Astrocyte (in vitro differentiated cells and primary cell): Measurements from ENCODE around the gene RASD1. TPM values are rescaled to one million over a fixed set of nuclear protein-coding genes. Genes with fewer than 3 reads are reported as not detected.
A peak's percentile ranks its signal among the peaks of the same experiment; 100 is the strongest.
"Not testable (repeated sequence)": the region's sequence is repeated elsewhere in the genome, so short reads cannot be mapped to it uniquely, and the experiment has no call there.

Experiments
- DNase-seq: peaks from one replicate; pipeline ENCODE4 v3.0.0-alpha.2; 2010; ENCODE audit warnings: low read depth
- FAIRE-seq: peaks from 2 replicates; lab custom pipeline; 2011; peaks lifted over from hg19 to GRCh38; lab: Jason Lieb, UNC
- H2AFZ ChIP-seq: 2 replicates; pipeline ENCODE4 v1.6.0; 2012; ENCODE audit warnings: low read depth, low read length, inconsistent platforms
- H3K27ac ChIP-seq: 2 replicates; pipeline ENCODE4 v1.5.1; 2011; ENCODE audit warnings: low read depth, low read length, inconsistent platforms
- H3K27me3 ChIP-seq: 2 replicates; pipeline ENCODE4 v1.6.0; 2011; ENCODE audit warnings: low read length, inconsistent platforms; ENCODE audit not compliant: insufficient read depth
- H3K36me3 ChIP-seq: 2 replicates; pipeline ENCODE4 v1.5.1; 2011; ENCODE audit warnings: low read length, inconsistent platforms; ENCODE audit not compliant: insufficient read depth
- H3K4me1 ChIP-seq: 2 replicates; pipeline ENCODE4 v1.5.1; 2011; ENCODE audit warnings: low read length, inconsistent platforms; ENCODE audit not compliant: insufficient read depth
- H3K4me2 ChIP-seq: 2 replicates; pipeline ENCODE4 v1.6.0; 2012; ENCODE audit warnings: low read length, inconsistent platforms
- H3K4me3 ChIP-seq: 2 replicates; pipeline ENCODE4 v1.5.1; 2011; ENCODE audit warnings: low read depth, mild to moderate bottlenecking, low read length, inconsistent platforms; ENCODE audit not compliant: insufficient read depth
- H3K79me2 ChIP-seq: 2 replicates; pipeline ENCODE4 v1.6.0; 2012; ENCODE audit warnings: mild to moderate bottlenecking, low read length, inconsistent platforms; ENCODE audit not compliant: insufficient read depth
- H3K9ac ChIP-seq: 2 replicates; pipeline ENCODE4 v1.6.0; 2012; ENCODE audit warnings: mild to moderate bottlenecking, low read length, inconsistent platforms
- H3K9me3 ChIP-seq: 2 replicates; pipeline ENCODE4 v1.5.1; 2012; ENCODE audit warnings: low read depth, mild to moderate bottlenecking, low read length, inconsistent platforms; ENCODE audit not compliant: insufficient read depth
- H4K20me1 ChIP-seq: 2 replicates; pipeline ENCODE4 v1.6.0; 2012; ENCODE audit warnings: low read length, inconsistent platforms; ENCODE audit not compliant: insufficient read depth
- H3K27ac Mint-ChIP-seq: one replicate; pipeline ENCODE4 v1.8.0; 2021; ENCODE audit warnings: mild to moderate bottlenecking, mixed read lengths; ENCODE audit not compliant: unreplicated experiment
- H3K27me3 Mint-ChIP-seq: one replicate; pipeline ENCODE4 v1.8.0; 2021; ENCODE audit warnings: low read depth, mixed read lengths; ENCODE audit not compliant: unreplicated experiment
- H3K36me3 Mint-ChIP-seq: one replicate; pipeline ENCODE4 v1.8.0; 2021; ENCODE audit warnings: low read depth, mixed read lengths; ENCODE audit not compliant: unreplicated experiment
- H3K4me1 Mint-ChIP-seq: one replicate; pipeline ENCODE4 v1.8.0; 2021; ENCODE audit warnings: low read depth, mixed read lengths; ENCODE audit not compliant: unreplicated experiment
- H3K4me3 Mint-ChIP-seq: one replicate; pipeline ENCODE4 v1.8.0; 2021; ENCODE audit warnings: mild to moderate bottlenecking, moderate library complexity, mixed read lengths; ENCODE audit not compliant: unreplicated experiment
- H3K9me3 Mint-ChIP-seq: one replicate; pipeline ENCODE4 v1.8.0; 2021; ENCODE audit warnings: mild to moderate bottlenecking, mixed read lengths; ENCODE audit not compliant: unreplicated experiment
- CTCF ChIP-seq: IDR thresholded peaks from 2 replicates; pipeline ENCODE4 v1.5.1; 2011; ENCODE audit warnings: low read depth, mild to moderate bottlenecking, inconsistent platforms, low read length, moderate library complexity; ENCODE audit not compliant: insufficient read depth
- EZH2 ChIP-seq: IDR thresholded peaks from 2 replicates; pipeline ENCODE4 v1.6.1; 2012; ENCODE audit warnings: mild to moderate bottlenecking, low read length, inconsistent platforms; ENCODE audit not compliant: insufficient read depth
- total RNA-seq: library from RNA; stranded (reverse); gene quantifications from 2 replicates; pipeline ENCODE4 v1.2.1, GENCODE V29; 2021

Gene RASD1
- total RNA-seq, 1 donor from 2014 or later: 0.77 TPM

DNA sequence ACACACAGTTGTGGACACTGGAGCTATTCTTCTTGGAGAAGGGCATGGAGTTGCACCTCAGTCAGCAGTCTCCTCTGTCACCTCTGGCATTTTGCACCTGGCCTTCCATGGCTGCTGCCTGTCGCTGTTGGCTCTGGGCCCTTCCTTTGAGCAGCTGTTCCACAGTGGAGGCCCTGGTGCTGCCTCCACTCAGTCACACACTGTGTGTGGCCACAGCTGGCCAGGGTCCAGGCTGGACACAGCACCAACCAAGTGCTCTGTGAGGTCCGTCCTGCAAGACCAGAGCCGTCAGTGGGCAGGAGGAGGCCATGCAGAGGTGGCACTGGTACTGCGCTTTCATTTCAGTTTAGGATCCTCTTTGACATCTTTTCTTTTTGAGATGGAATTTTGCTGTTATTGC is 41.0 kb downstream of the RASD1 start:
- H3K36me3 Mint-ChIP-seq: peaks cover 2% of the 10 kb centered on the region
- H3K27ac Mint-ChIP-seq: no peak overlapping the region
- no peaks in the 10 kb centered on the region for H3K4me1 Mint-ChIP-seq
- no peak overlapping the region for H3K9ac ChIP-seq
- no peak for FAIRE-seq
- TF ChIP-seq EZH2: no peak
- no peak for TF ChIP-seq CTCF
- no peak overlapping the region for H3K27ac ChIP-seq
- peaks cover 55% of the 10 kb centered on the region for H3K27me3 Mint-ChIP-seq
- H3K27me3 ChIP-seq: peaks cover 22% of the 10 kb centered on the region
- no peak overlapping the region for H2AFZ ChIP-seq
- peaks cover 3% of the 10 kb centered on the region for H3K9me3 Mint-ChIP-seq
- H3K4me3 ChIP-seq: no peak overlapping the region
- no peak overlapping the region for H3K4me2 ChIP-seq
- peaks cover 6% of the 10 kb centered on the region for H3K9me3 ChIP-seq
- H3K36me3 ChIP-seq: no peaks in the 10 kb centered on the region
- no peaks in the 10 kb centered on the region for H3K79me2 ChIP-seq
- H3K4me3 Mint-ChIP-seq: no peak overlapping the region
- H4K20me1 ChIP-seq: no peaks in the 10 kb centered on the region
- DNase-seq: no peak
- no peaks in the 10 kb centered on the region for H3K4me1 ChIP-seq

DNA sequence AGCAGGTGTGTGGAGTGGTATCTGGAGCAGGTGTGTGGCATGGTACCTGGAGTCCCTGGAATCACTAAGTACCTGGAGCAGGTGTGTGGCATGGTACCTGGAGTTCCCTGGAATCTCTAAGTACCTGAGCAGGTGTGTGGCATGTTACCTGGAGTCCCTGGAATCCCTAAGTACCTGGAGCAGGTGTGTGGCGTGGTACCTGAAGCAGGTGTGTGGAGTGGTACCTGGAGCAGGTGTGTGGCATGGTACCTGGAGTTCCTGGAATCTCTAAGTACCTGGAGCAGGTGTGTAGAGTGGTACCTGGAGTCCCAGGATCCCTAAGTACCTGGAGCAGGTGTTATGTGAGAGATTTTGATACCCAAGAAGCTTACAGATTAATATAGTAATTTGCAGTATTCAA is 41.5 kb downstream of the RASD1 start:
- not testable (repeated sequence) for H3K4me3 ChIP-seq, H3K9me3 Mint-ChIP-seq, H3K9ac ChIP-seq, H3K27ac Mint-ChIP-seq, H3K36me3 ChIP-seq, H3K4me2 ChIP-seq, H3K4me3 Mint-ChIP-seq, H2AFZ ChIP-seq, H3K4me1 ChIP-seq, H3K9me3 ChIP-seq, H3K27ac ChIP-seq, H4K20me1 ChIP-seq, H3K36me3 Mint-ChIP-seq, H3K4me1 Mint-ChIP-seq, DNase-seq, H3K79me2 ChIP-seq
- peaks cover 22% of the 10 kb centered on the region for H3K27me3 ChIP-seq
- H3K27me3 Mint-ChIP-seq: peaks cover 60% of the 10 kb centered on the region
- FAIRE-seq: peak; percentile 65

DNA sequence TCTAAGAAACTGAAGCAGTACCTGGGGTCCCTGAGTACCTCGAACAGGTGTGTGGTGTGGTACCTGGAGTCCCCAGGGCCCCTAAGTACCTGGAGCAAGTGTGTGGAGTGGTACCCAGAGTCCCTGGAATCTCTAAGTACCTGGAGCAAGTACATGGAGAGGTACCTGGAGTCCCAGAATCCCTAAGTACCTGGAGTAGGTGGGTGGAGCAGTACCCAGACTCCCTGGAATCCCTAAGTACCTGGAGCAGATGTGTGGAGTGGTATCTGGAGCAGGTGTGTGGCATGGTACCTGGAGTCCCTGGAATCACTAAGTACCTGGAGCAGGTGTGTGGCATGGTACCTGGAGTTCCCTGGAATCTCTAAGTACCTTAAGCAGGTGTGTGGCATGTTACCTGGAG is 41.9 kb downstream of the RASD1 start:
- peak; percentile 6 for TF ChIP-seq EZH2
- no peak for TF ChIP-seq CTCF
- Mint-ChIP-seq H3K4me3 (no peak overlapping the region), H3K9me3 (no peaks in the 10 kb centered on the region), H3K27me3 (peaks cover 63% of the 10 kb centered on the region), H3K36me3 (peaks cover 2% of the 10 kb centered on the region), H3K27ac (no peak overlapping the region), H3K4me1 (no peaks in the 10 kb centered on the region)
- no peaks in the 10 kb centered on the region for H4K20me1 ChIP-seq
- no peak overlapping the region for H2AFZ ChIP-seq
- no peaks in the 10 kb centered on the region for H3K4me1 ChIP-seq
- H3K4me3 ChIP-seq: no peak overlapping the region
- no peaks in the 10 kb centered on the region for H3K9me3 ChIP-seq
- H3K79me2 ChIP-seq: no peaks in the 10 kb centered on the region
- no peaks in the 10 kb centered on the region for H3K36me3 ChIP-seq
- H3K9ac ChIP-seq: no peak overlapping the region
- H3K4me2 ChIP-seq: no peak overlapping the region
- H3K27me3 ChIP-seq: peaks cover 22% of the 10 kb centered on the region
- no peak overlapping the region for H3K27ac ChIP-seq
- DNase-seq (no peak), FAIRE-seq (no peak)
